ENCODE data around the gene SLC22A23.

SLC22A23 gene

DNA sequence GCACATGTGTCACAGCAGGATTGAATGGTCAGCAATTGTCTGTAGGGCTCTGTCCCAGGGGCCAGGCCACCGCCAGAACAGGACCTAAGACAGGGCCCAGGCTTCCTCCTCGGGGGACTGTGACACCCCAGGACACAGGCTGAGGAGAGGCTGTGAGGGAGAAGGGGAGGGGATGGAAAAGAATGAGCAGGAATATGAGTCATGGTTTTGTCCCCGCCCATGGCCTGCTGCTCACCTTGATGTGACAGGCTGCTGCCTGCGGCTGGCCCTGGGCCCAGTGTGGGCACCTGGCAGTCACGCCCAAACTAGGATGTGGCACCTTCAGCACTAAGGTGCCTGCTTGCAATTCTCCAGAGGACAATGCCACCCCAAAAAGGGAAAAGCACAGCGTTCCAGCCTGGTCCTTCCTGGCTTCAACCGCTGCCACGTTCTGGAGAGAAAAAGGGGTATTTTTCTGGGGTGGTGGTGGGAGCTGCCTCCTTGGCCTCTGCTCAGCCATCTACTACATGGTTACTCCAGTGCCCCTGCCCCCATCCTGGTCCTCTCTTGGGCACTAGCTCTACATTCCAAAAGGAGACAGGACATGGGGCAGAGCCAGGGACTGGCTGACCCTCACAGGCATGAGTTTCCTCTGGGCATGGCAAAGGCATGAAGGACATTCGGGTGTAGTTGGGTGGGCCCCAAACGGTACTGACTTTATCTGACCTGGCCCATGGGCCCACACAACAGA is 93.4 kb downstream of the SLC22A23 start:
- TF ChIP-seq, protein P1, sequence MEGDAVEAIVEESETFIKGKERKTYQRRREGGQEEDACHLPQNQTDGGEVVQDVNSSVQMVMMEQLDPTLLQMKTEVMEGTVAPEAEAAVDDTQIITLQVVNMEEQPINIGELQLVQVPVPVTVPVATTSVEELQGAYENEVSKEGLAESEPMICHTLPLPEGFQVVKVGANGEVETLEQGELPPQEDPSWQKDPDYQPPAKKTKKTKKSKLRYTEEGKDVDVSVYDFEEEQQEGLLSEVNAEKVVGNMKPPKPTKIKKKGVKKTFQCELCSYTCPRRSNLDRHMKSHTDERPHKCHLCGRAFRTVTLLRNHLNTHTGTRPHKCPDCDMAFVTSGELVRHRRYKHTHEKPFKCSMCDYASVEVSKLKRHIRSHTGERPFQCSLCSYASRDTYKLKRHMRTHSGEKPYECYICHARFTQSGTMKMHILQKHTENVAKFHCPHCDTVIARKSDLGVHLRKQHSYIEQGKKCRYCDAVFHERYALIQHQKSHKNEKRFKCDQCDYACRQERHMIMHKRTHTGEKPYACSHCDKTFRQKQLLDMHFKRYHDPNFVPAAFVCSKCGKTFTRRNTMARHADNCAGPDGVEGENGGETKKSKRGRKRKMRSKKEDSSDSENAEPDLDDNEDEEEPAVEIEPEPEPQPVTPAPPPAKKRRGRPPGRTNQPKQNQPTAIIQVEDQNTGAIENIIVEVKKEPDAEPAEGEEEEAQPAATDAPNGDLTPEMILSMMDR (IDR thresholded peaks at IDR 0.05; ENCODE audit: low read depth, low read length): no peak
- no peak overlapping the region for H3K4me3 ChIP-seq (ENCODE audit: low read depth, low read length)

- TF ChIP-seq, protein P1 (IDR thresholded peaks at IDR 0.05; ENCODE audit: low read depth, low read length): no peak
- H3K4me3 ChIP-seq (ENCODE audit: low read depth, low read length): no peak overlapping the region
Measured at GRCh38 chr6:3361312-3362037, 95.4 kb downstream of the SLC22A23 start.

DNA sequence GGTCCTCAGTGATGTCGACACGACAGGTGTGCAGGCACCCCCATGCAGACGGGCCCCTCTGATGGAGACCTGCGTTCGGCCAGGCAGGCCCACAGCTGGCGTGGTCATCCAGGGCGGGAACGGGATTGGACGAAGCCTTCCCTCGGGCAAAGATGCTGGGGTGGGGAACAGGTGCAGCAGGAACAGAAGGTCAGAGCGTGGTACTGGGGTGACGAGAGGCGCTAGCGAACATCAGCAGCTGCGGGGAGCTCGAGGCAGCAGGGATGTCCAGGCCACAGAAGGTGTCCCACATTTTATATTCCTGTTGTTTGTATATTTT is 96.2 kb downstream of the SLC22A23 start:
- TF ChIP-seq, protein P1 (IDR thresholded peaks at IDR 0.05; ENCODE audit: low read depth, low read length): no peak

DNA sequence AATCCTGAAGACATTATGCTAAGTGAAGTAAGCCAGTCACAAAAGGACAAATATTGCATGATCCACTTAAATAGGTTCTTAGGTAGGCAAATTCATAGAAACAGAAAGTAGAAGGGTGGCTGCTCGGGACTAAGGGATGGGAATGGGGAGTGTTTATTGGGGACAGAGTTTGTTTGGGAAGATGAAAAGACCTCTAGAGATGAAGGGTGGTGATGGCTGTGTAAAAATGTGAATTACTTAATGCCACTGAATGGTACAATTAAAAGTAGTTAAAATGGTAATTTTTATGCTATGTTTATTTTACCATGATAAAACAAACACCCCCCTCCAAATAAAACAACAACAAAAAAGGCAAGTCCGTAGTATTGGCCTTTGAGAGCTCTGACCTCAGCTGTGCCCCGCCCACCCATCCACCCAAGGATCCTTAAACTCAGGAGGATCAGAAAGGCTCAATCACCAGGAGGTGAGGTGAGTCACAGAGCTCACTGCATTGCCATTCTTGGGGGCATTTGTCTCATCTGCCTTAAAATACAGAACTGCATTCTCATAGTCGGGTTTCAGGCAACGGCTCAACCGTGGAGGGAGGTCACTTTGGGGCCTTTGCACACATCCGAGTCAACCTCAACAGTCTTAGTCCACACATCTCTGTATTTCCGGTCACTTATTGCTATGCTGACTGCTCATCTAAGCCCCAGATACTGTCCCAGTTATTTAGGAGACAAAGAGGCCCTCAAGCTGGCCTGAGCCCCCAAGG is 96.7 kb downstream of the SLC22A23 start:
- TF ChIP-seq, protein P1 (IDR thresholded peaks at IDR 0.05; ENCODE audit: low read depth, low read length): no peak
- H3K4me3 ChIP-seq (ENCODE audit: low read depth, low read length): no peak overlapping the region

More for the DNA sequence above, 96.2 kb downstream of the SLC22A23 start:
- no peak overlapping the region for H3K4me3 ChIP-seq (ENCODE audit: low read depth, low read length)

GRCh38 chr6:3359101-3359752 is 97.6 kb downstream of the SLC22A23 start:
- TF ChIP-seq, protein P1 (IDR thresholded peaks at IDR 0.05; ENCODE audit: low read depth, low read length): no peak

GRCh38 chr6:3358413-3359100 is 98.3 kb downstream of the SLC22A23 start:
- H3K4me3 ChIP-seq (ENCODE audit: low read depth, low read length): no peak overlapping the region
- TF ChIP-seq, protein P1 (IDR thresholded peaks at IDR 0.05; ENCODE audit: low read depth, low read length): no peak

More at GRCh38 chr6:3359101-3359752, 97.6 kb downstream of the SLC22A23 start:
- no peak overlapping the region for H3K4me3 ChIP-seq (ENCODE audit: low read depth, low read length)

Measured in WI38 (cell line).